DMS153 treated with DMSO at 0.1 percent for 48 hours (cell line): Measurements from ENCODE around the gene ASB1.
"Not testable (repeated sequence)": the region's sequence is repeated elsewhere in the genome, so short reads cannot be mapped to it uniquely, and the experiment has no call there.

ENCODE experiments used
- DNase-seq: peaks from one replicate; lab custom pipeline; 2025; ENCODE audit not compliant: unreplicated experiment; lab: John Stamatoyannopoulos, UW

ASB1 gene

DNA sequence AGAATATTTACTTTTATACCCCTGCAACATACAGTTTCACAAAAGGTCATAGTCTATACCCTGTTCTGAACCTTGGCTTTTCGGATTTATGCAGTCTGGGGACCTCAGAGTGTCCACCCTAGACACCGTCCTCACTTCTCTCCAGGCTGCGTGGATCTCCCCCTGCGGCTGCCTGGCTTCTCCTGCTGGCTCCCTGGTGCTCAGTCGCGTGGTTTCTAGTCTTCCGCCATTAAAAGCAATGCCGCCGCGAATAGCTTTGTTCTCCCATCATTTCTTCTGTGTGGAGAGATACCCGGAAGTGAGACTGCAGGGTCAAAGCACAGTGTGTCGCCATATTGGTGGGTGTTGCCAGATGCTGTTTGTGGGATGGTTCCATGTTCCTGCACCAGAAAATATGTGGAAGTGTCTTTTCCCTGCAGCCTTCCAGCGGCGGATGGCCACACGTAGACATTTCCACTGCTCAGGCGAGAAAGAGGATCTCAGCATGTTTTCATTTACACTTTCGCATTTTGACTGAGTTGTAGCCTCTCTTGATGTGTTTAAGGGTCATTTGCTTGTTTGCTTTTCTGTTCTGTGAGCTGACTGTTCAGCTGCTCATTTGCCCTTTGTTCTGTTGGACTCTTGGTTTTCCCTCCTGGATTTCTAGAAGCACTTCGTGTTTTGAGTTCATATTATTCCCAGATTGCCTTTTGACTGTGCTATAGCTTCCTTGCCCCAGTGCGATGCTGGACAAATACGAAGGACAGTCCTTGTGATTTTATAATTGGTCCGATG lies 22.9 kb upstream of the ASB1 start:
- peak; percentile 66 for DNase-seq

GRCh38 chr2:238404406-238405216 lies 22.1 kb upstream of the ASB1 start:
- peak; percentile 50 for DNase-seq

GRCh38 chr2:238405217-238405555 lies 21.5 kb upstream of the ASB1 start:
- DNase-seq: not testable (repeated sequence)

- DNase-seq: no peak
Observed at GRCh38 chr2:238406221-238406997, 20.3 kb upstream of the ASB1 start.

- no peak for DNase-seq
Observed at GRCh38 chr2:238406998-238407285, 19.8 kb upstream of the ASB1 start.

GRCh38 chr2:238407566-238407965 lies 19.2 kb upstream of the ASB1 start:
- no peak for DNase-seq

GRCh38 chr2:238408615-238409340 lies 17.9 kb upstream of the ASB1 start:
- DNase-seq: no peak

- no peak for DNase-seq
Observed at GRCh38 chr2:238409341-238410199, 17.2 kb upstream of the ASB1 start.

DNA sequence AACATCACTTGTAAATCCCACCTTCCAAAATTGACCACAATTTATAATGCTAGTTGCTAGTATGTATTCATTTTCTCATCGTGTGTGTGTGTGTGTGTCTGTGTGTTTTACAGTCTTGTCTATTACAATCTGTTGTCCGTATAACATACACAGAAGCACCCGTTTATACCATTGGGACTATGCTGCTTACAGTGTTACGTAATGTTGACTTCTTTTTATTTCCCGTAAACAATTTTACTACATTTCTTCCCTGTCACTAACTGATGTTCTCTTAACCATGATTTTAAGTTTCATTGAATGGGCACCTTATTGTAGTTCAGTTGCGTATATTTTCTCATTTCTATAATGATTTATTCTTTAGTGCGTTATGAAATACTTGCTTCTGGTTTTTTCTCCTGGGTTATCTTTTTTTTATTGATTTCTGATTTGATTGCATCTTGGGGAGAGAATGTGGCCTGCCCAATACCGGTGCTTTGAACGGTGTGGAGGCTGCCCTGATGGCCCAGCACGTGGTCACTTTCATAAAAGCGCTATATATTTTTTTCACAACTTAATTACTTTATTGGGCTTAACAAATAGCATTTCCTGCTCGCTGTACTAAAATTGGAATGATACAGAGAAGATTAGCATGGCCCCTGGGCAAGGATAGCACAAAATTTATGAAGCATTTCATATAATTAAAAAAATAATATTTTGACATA lies 14.5 kb upstream of the ASB1 start:
- DNase-seq: no peak

DNA sequence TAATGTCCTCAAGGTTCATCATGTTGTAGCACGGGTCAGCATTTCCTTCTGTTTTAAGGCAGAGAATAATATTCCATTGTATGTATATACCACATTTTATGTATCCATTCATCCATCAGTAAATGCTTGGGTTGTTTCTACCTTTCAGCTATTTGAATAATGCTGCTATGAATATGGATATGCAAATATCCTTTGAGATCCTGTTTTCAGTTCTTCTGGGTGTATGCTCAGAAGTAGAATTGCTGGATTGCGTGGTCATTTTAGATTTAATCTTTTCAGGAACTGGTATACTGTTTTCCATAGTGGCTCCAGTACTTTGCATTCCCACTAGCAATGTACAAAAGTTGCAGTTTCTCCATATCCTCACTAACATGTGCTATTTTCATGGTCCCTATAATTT lies 13.4 kb upstream of the ASB1 start:
- DNase-seq: no peak

- DNase-seq: no peak
Observed at GRCh38 chr2:238415036-238415764, 11.5 kb upstream of the ASB1 start.

GRCh38 chr2:238415893-238416292 lies 10.8 kb upstream of the ASB1 start:
- DNase-seq: no peak

DNA sequence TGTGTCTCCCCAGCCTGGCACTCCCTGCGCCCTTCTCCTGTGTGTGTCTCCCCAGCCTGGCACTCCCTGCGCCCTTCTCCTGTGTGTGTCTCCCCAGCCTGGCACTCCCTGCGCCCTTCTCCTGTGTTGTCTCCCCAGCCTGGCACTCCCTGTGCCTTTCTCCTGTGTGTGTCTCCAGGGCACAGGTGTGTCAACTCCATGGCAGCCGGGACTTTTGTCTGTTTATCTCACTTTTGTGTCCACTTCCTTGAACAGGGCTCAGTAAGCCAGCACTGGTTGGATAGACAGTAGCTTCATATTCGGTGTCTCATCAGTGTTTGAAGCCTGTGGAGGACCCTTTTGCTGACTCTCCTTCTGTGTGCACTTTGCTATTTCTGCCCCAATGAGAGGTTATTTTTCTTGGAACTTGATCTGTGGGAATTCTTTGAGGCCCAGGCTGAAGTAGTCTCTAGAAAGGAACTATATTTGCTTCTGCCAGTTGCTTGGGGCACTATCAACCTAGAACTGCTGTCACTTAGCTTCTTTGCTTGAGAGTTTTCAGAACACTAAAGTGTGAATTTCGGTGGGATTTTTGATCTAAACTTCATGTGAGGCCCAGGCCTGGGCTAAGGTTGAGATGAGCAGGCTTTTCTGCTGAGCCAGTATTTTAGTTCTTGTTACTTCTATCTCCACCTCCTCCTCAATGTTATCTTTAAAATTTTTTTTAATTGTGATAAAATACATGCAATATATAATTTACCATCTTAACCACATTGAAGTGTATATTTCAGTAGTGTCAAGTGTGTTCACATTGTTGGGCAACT lies 8.3 kb upstream of the ASB1 start:
- DNase-seq: peak; percentile 29

GRCh38 chr2:238418999-238419546 lies 7.7 kb upstream of the ASB1 start:
- DNase-seq: no peak

DNA sequence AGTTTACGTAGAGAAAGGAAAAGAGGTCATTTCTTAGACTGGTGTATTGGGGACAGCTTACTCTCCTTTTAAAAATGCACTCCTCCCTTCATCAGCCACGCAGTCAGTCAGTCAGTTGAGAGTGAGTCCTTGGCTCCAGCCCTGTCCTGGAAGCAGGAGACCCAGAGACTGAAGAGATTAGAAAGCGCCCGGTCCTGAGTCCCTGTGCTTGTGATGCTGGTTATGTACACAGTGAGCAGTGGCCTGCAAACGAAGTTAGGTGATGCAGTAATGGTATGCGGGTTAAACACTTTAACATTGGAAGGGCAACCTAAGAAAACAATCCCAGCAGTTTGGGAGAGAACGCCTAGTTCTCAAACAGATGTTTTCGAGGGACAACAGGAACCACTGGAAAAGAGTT lies 6.3 kb upstream of the ASB1 start:
- DNase-seq: no peak

DNA sequence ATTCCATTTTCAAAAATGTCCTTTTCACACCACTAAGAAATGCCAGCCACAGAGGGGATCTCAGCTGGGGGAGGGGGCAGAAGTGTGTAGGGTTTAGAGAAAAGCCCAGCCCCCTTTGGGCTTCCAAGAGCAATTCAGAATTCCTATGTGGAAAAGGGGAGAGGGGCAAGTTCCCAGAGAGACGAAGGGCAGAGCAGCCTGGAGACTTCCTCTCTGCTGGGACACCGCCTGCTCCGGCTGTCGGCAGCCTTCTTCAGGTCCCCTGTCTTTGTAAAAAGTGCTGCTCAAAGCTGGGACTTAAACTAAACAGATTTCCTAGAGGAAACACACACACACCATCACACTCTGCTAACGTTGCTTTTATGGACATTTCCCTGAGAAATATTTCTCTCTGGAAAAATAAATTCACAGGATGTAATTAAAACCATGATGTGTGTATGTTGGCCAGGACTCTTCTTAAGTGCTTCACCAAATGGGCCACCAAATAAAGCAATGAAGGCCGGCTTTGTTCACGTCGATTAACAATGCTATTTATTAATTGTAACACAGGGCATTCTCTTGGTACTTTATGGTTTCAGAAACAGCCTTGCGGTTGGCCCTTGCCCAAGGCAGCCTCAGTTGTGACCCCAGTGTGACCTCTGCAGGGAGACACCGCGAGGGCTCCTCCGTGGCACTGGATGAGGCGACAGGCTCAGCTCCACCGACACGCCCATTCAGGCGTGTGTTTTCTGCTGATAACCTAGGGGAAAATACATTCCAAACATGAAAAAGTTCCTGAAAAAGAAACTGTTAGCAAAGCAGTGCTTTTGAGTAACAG lies 5.6 kb upstream of the ASB1 start:
- DNase-seq: no peak

DNA sequence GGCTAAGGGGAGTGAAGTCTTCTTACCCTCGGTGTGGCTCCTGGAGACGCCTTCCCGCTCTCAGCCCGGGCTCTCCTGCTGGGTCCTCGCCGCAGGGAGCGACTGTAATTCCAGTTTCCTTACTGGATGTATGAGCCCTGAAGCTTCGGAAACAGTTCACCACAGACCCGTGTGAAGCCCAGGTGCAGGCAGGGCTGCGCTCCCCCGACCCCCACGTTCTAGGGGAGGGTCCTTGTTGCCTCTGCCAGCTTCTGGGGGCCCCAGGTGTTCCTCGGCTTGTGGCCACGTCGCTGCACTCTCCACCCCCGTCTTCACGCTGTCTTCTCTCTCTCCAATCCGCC lies 5.1 kb upstream of the ASB1 start:
- DNase-seq: no peak
